HepG2 (cell line): ENCODE measurements around the gene FAM209B. TPM values are rescaled to one million over a fixed set of nuclear protein-coding genes. Genes with fewer than 3 reads are reported as not detected.

Source experiments
- ATAC-seq: fragments of 200-7000 bp; cut with Tn5 transposase; 3 replicates; pipeline ENCODE4 v1.9.1; 2020; ENCODE audit warnings: mild to moderate bottlenecking, moderate library complexity
- BruUV-seq: library from RNA; stranded (reverse); fragments of 400-500 nt; replicated peaks from 2 replicates; lab custom pipeline; 2021; lab: Mats Ljungman, UMichigan
- CTCF ChIA-PET: fragments of 300-600 bp; formaldehyde crosslinking; extraction: SDS; loops from one replicate; lab custom pipeline; 2021; ENCODE audit warnings: low total read pairs, inconsistent platforms, low intra/inter-chr PET ratio; lab: Yijun Ruan, JAX
- POLR2A ChIA-PET: fragments of 350-600 bp; sonication (Branson Sonifier 250); formaldehyde crosslinking; loops from one replicate; lab custom pipeline; 2020; ENCODE audit warnings: antibody characterized with exemption, inconsistent platforms; lab: Yijun Ruan, JAX
- DNase-seq: peaks from one replicate; pipeline ENCODE4 v3.0.0-alpha.2; 2015; ENCODE audit warnings: low spot score
- FAIRE-seq: peaks from 3 replicates; lab custom pipeline; 2011; peaks lifted over from hg19 to GRCh38; lab: Jason Lieb, UNC
- H2AFZ ChIP-seq: one replicate; pipeline ENCODE4 v1.6.1; 2011; ENCODE audit warnings: low read length, inconsistent platforms
- H3K27ac ChIP-seq: fragments of 300-600 bp; 3 replicates; pipeline ENCODE4 v1.8.0; 2011; ENCODE audit warnings: mixed run types, mild to moderate bottlenecking, mixed read lengths, low read length, inconsistent platforms; ENCODE audit not compliant: insufficient read depth; ENCODE audit errors: extremely low read length
- H3K27me3 ChIP-seq, 2 experiments: fragments of 200-600 bp in 1 of 2; 2 replicates in 1 of 2; 3 replicates in 1 of 2; pipeline versions ENCODE4 v1.6.0 to v1.8.0; 2011; ENCODE audit warnings: low read length in 2 of 2, mild to moderate bottlenecking in 2 of 2, moderate library complexity in 2 of 2, inconsistent platforms in 1 of 2; ENCODE audit not compliant: insufficient read depth in 2 of 2, control insufficient read depth in 1 of 2
- H3K36me3 ChIP-seq, 2 experiments: fragments of 200-600 bp in 1 of 2; replicated peaks in 1 of 2; 2 replicates in 1 of 2; 3 replicates in 1 of 2; pipeline versions ENCODE4 v1.5.1 to v1.8.0; 2011; ENCODE audit warnings: low read length in 2 of 2, inconsistent platforms in 1 of 2; ENCODE audit not compliant: insufficient read depth in 2 of 2, control insufficient read depth in 1 of 2
- H3K4me1 ChIP-seq: 2 replicates; pipeline ENCODE4 v1.5.1; 2012; ENCODE audit warnings: low read length, inconsistent platforms; ENCODE audit not compliant: insufficient read depth
- H3K4me2 ChIP-seq: 2 replicates; pipeline ENCODE4 v1.6.0; 2011; ENCODE audit warnings: low read depth, low read length, inconsistent platforms
- H3K4me3 ChIP-seq, 3 experiments: fragments of 200-600 bp in 1 of 3; sonication (generic), shearing (Covaris generic) in 1 of 3; replicated peaks in 1 of 3; 2 replicates each; pipeline ENCODE4 v1.5.1; 2011 to 2016; ENCODE audit warnings: low read length in 3 of 3, inconsistent platforms in 2 of 3, low read depth in 2 of 3, mild to moderate bottlenecking in 2 of 3, control low read depth in 1 of 3, mixed read lengths in 1 of 3; ENCODE audit not compliant: insufficient read depth in 1 of 3
- H3K79me2 ChIP-seq: one replicate; pipeline ENCODE4 v1.6.1; 2011; ENCODE audit warnings: low read length, inconsistent platforms; ENCODE audit not compliant: insufficient read depth
- H3K9ac ChIP-seq: 2 replicates; pipeline ENCODE4 v1.6.0; 2011; ENCODE audit warnings: mild to moderate bottlenecking, low read depth, low read length, inconsistent platforms; ENCODE audit not compliant: insufficient read depth
- H3K9me3 ChIP-seq: 2 replicates; pipeline ENCODE4 v1.5.1; 2012; ENCODE audit warnings: mild to moderate bottlenecking, low read length
- H4K20me1 ChIP-seq: 2 replicates; pipeline ENCODE4 v1.6.0; 2011; ENCODE audit warnings: inconsistent platforms, mild to moderate bottlenecking, low read length, moderate library complexity; ENCODE audit not compliant: insufficient read depth
- ATF7 ChIP-seq, 2 experiments: fragments of 450-650 bp in 1 of 2; sonication (generic) in 1 of 2; formaldehyde crosslinking in 1 of 2; IDR thresholded peaks; 2 replicates each; pipeline versions ENCODE4 v1.4.0 to v1.6.1; 2016 to 2020; ENCODE audit warnings: antibody characterized with exemption in 1 of 2, mild to moderate bottlenecking in 1 of 2, missing genetic modification reagents in 1 of 2
- MIXL1 ChIP-seq: IDR thresholded peaks from 2 replicates; pipeline ENCODE4 v1.6.1; 2016
- NFKBIZ ChIP-seq: IDR thresholded peaks from 2 replicates; pipeline ENCODE4 v1.6.1; 2018; ENCODE audit warnings: missing genetic modification reagents, missing compliant biosample characterization
- NFRKB ChIP-seq: fragments of 450-650 bp; IDR thresholded peaks from 2 replicates; pipeline ENCODE4 v1.6.1; 2017
- SP5 ChIP-seq: IDR thresholded peaks from 2 replicates; pipeline ENCODE4 v1.6.1; 2016; ENCODE audit warnings: low read depth, borderline replicate concordance
- ZNF20 ChIP-seq: sonication (generic); formaldehyde crosslinking; IDR thresholded peaks from 2 replicates; pipeline ENCODE4 v1.4.0; 2020; ENCODE audit warnings: mild to moderate bottlenecking, moderate library complexity, missing genetic modification reagents
- WGBS: methylation state at CpG from one replicate; pipeline ENCODE4 v1.1.6; 2017; ENCODE audit warnings: low lambda C conversion rate; 5-methylcytosine and 5-hydroxymethylcytosine counted together
- in situ Hi-C: cut with HindIII; loops from 2 replicates; pipeline ENCODE4 v1.10.0; 2017; ENCODE audit warnings: low pct_unique_long_range_greater_than_20kb; ENCODE audit not compliant: extremely low pct_ligation_motif_present
- intact Hi-C: fragments of 100-400 bp; cut with micrococcal nuclease; formaldehyde crosslinking; loops from one replicate; pipeline ENCODE4 v1.10.0; 2022; ENCODE audit not compliant: unreplicated experiment
- polyA plus RNA-seq, 8 experiments: library from polyadenylated mRNA; depleted of rRNA in 3 of 8; stranded (reverse) in 7 of 8; unstranded in 1 of 8; fragments of >200 nt; fragmentation: Illumina TruSeq in 4 of 8; extraction: Trizol in 4 of 8; gene quantifications; 2 replicates each; pipeline versions ENCODE4 v1.2.1 to v1.2.3, GENCODE V29; 2011 to 2016; ENCODE audit warnings: low read depth in 4 of 8, missing spikeins in 1 of 8, mixed read lengths in 1 of 8; ENCODE audit not compliant: insufficient read depth in 1 of 8
- total RNA-seq, 5 experiments: library from RNA; depleted of rRNA; stranded (reverse); fragments of >200 nt; fragmentation: Illumina TruSeq; extraction: Trizol; gene quantifications; 2 replicates each; pipeline ENCODE4 v1.2.3, GENCODE V29; 2016; ENCODE audit warnings: low read depth in 1 of 5
- TF ChIP-seq, protein P1 (sequence below): sonication (generic); formaldehyde crosslinking; IDR thresholded peaks from 2 replicates; pipeline ENCODE4 v1.8.1; 2023; ENCODE audit warnings: missing genetic modification reagents, inconsistent platforms, borderline replicate concordance

The FAM209B gene
- total and polyA plus RNA-seq, 2 of the 13 experiments (the other 11 are each of a cell fraction or from before 2014, with no cell fraction given) = 0.24 to 0.42 TPM

DNA sequence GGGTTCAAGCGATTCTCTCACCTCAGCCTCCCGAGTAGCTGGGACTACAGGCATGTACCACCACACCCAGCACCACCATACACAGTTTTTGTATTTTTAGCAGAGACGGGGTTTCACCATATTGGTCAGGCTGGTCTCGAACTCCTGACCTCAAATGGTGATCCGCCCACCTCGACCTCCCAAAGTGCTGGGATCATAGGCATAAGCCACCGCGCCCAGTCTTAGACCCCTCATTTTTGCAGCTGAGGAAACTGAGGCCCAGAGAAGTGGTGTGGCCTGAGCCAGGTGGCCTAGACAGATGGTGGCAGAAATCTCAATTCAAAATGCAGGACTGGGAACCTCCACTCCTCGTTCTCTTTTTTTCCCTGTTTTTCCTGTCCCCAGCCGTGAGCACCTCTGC is 21.1 kb upstream of the FAM209B start (continued):
- TF ChIP-seq SP5 (CRISPR knock-in tag) (no peak), ZNF20 (CRISPR knock-in tag) (no peak), MIXL1 (CRISPR knock-in tag) (no peak), NFRKB (no peak)
- TF ChIP-seq, protein P1, sequence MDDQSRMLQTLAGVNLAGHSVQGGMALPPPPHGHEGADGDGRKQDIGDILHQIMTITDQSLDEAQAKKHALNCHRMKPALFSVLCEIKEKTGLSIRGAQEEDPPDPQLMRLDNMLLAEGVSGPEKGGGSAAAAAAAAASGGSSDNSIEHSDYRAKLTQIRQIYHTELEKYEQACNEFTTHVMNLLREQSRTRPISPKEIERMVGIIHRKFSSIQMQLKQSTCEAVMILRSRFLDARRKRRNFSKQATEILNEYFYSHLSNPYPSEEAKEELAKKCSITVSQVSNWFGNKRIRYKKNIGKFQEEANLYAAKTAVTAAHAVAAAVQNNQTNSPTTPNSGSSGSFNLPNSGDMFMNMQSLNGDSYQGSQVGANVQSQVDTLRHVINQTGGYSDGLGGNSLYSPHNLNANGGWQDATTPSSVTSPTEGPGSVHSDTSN (CRISPR knock-in tag) = no peak

- no peaks in the 10 kb centered on the region for H3K4me1 ChIP-seq
- no peaks in the 10 kb centered on the region for H3K9me3 ChIP-seq
- no TSS peak for BruUV-seq
- intact Hi-C loops = no loop called here
- no peak overlapping the region for H3K27ac ChIP-seq
- H3K79me2 ChIP-seq = no peaks in the 10 kb centered on the region
- no peak overlapping the region for H2AFZ ChIP-seq
- no peaks in the 10 kb centered on the region for H4K20me1 ChIP-seq
- H3K36me3 ChIP-seq = peaks cover 23 to 51% of the 10 kb centered on the region in 2 experiments
- TF ChIP-seq NFKBIZ (CRISPR knock-in tag) = no peak
- TF ChIP-seq ATF7 (IDR thresholded peaks at IDR 0.05) = peak; percentile 96
- TF ChIP-seq ATF7 (CRISPR knock-in tag; IDR thresholded peaks at IDR 0.05) = no peak
- FAIRE-seq = no peak
- H3K4me2 ChIP-seq = no peak overlapping the region
- POLR2A ChIA-PET = no interaction called here
- in situ Hi-C loops = no loop called here
- DNase-seq = no peak
- WGBS = 97% methylated on average over 22 of the region's 22 CpGs
- no peak overlapping the region for H3K9ac ChIP-seq
- CTCF ChIA-PET = no interaction called here
- no peak overlapping the region for H3K4me3 ChIP-seq
- H3K27me3 ChIP-seq = no peaks in the 10 kb centered on the region
- no peak; the same call in 2 of the 3 replicates for ATAC-seq
Observed at GRCh38 chr20:56513161-56514150, 19.6 kb upstream of the FAM209B start.
